Suprapubic skin (tissue), 4 donors: ENCODE measurements around the gene SERPINA9. TPM values are rescaled to one million over a fixed set of nuclear protein-coding genes. Genes with fewer than 3 reads are reported as not detected.

Source experiments
- DNase-seq, 2 donors: peaks; one replicate each; pipeline ENCODE4 v3.0.0-alpha.2; 2019; ENCODE audit warnings: low spot score in 2 of 2
- H3K27ac ChIP-seq: fragments of 200-600 bp; sonication (generic); one replicate; pipeline ENCODE4 v1.5.1; 2019
- H3K27me3 ChIP-seq: fragments of 200-600 bp; sonication (generic); one replicate; pipeline ENCODE4 v1.5.1; 2019
- H3K36me3 ChIP-seq: fragments of 200-600 bp; sonication (generic); one replicate; pipeline ENCODE4 v1.5.1; 2019
- H3K4me1 ChIP-seq: fragments of 200-600 bp; sonication (generic); one replicate; pipeline ENCODE4 v1.5.1; 2019
- H3K4me3 ChIP-seq: fragments of 200-600 bp; sonication (generic); one replicate; pipeline ENCODE4 v1.5.1; 2019; ENCODE audit warnings: mild to moderate bottlenecking
- H3K9me3 ChIP-seq: fragments of 200-600 bp; sonication (generic); one replicate; pipeline ENCODE4 v1.5.1; 2019
- CTCF ChIP-seq, 2 donors: fragments of 200-600 bp in 1 of 2; fragments of 450-650 bp in 1 of 2; sonication (generic) in 1 of 2; IDR thresholded peaks; one replicate each; pipeline ENCODE4 v1.5.1; 2016 to 2019; ENCODE audit warnings: antibody characterized with exemption in 2 of 2, mild to moderate bottlenecking in 1 of 2, moderate library complexity in 1 of 2
- EP300 ChIP-seq: sonication (generic); formaldehyde crosslinking; IDR thresholded peaks from one replicate; pipeline ENCODE4 v1.6.1; 2017; ENCODE audit warnings: antibody characterized with exemption
- POLR2A ChIP-seq, 2 donors: fragments of 450-650 bp; IDR thresholded peaks; one replicate each; pipeline ENCODE4 v1.6.1; 2017; ENCODE audit warnings: antibody characterized with exemption in 2 of 2, mild to moderate bottlenecking in 2 of 2, moderate library complexity in 2 of 2
- POLR2AphosphoS5 ChIP-seq, 3 donors: sonication (generic); formaldehyde crosslinking; IDR thresholded peaks; one replicate each; pipeline ENCODE4 v1.6.1; 2017; ENCODE audit warnings: antibody characterized with exemption in 3 of 3
- WGBS: methylation state at CpG from one replicate; pipeline ENCODE4 v1.1.5; 2018; 5-methylcytosine and 5-hydroxymethylcytosine counted together
- total RNA-seq, 4 donors: library from RNA; depleted of rRNA; stranded (reverse); fragments of >200 nt; gene quantifications; one replicate each; pipeline ENCODE4 v1.1.0, GENCODE V29; 2016

The SERPINA9 gene
- total RNA-seq, 4 donors from 2014 or later: 1.8 to 11.0 (median 6.2) TPM

- 75% methylated on average over 3 of the region's 3 CpGs for WGBS
- Histone ChIP-seq H3K36me3 (no peaks in the 10 kb centered on the region), H3K9me3 (no peaks in the 10 kb centered on the region), H3K4me1 (peaks cover 14% of the 10 kb centered on the region), H3K27ac (no peak overlapping the region), H3K4me3 (no peak overlapping the region), H3K27me3 (no peaks in the 10 kb centered on the region)
- DNase-seq: no peak
- TF ChIP-seq POLR2A (IDR thresholded peaks at IDR 0.05) (no peak), CTCF (IDR thresholded peaks at IDR 0.05) (no peak), POLR2AphosphoS5 (IDR thresholded peaks at IDR 0.05) (no peak), EP300 (no peak)
Observed at GRCh38 chr14:94500264-94500663, 24.3 kb upstream of the SERPINA9 start.

DNA sequence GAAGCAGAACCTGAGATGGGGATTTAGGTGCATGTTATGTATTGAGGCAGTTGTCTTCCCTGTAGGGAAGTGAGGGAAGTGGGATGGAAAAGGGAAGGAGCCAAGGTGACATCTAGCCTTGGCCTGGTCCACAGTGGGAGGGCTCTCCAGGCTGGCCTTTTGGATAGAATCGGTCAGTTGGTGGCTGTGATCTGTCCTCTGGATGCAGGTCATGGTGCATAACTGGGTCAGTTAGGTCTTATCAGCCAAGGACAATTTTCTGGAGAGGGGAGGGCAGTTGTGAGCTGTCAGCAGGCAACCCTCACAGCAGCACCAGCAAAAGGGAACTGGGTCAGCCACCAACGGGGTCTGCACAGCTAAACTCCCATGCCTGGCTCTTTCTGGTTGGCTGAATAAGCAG is 23.7 kb upstream of the SERPINA9 start:
- Histone ChIP-seq H3K9me3 (no peaks in the 10 kb centered on the region), H3K27me3 (no peaks in the 10 kb centered on the region), H3K27ac (no peak overlapping the region), H3K36me3 (no peaks in the 10 kb centered on the region), H3K4me1 (peaks cover 14% of the 10 kb centered on the region), H3K4me3 (no peak overlapping the region)
- DNase-seq: peak in 1 of 2 donors; percentile 3
- 80% methylated on average over 1 of the region's 2 CpGs for WGBS
- no peak for TF ChIP-seq EP300
- no peak for TF ChIP-seq CTCF (IDR thresholded peaks at IDR 0.05)
- TF ChIP-seq POLR2A (IDR thresholded peaks at IDR 0.05): no peak
- TF ChIP-seq POLR2AphosphoS5 (IDR thresholded peaks at IDR 0.05): no peak

- WGBS: 85% methylated on average over 3 of the region's 3 CpGs
- no peak overlapping the region for H3K4me3 ChIP-seq
- TF ChIP-seq POLR2AphosphoS5 (IDR thresholded peaks at IDR 0.05) (no peak), EP300 (no peak), CTCF (IDR thresholded peaks at IDR 0.05) (no peak), POLR2A (IDR thresholded peaks at IDR 0.05) (no peak)
- no peak for DNase-seq
- H3K27me3 ChIP-seq: no peaks in the 10 kb centered on the region
- peaks cover 17% of the 10 kb centered on the region for H3K4me1 ChIP-seq
- no peaks in the 10 kb centered on the region for H3K36me3 ChIP-seq
- H3K9me3 ChIP-seq: no peaks in the 10 kb centered on the region
- H3K27ac ChIP-seq: no peak overlapping the region
Observed at GRCh38 chr14:94498215-94498614, 22.2 kb upstream of the SERPINA9 start.

GRCh38 chr14:94494085-94494484 is 18.1 kb upstream of the SERPINA9 start:
- Histone ChIP-seq H3K36me3 (no peaks in the 10 kb centered on the region), H3K4me3 (no peak overlapping the region), H3K27ac (no peak overlapping the region), H3K9me3 (no peaks in the 10 kb centered on the region), H3K4me1 (peaks cover 3% of the 10 kb centered on the region), H3K27me3 (no peaks in the 10 kb centered on the region)
- no peak for DNase-seq
- TF ChIP-seq CTCF (IDR thresholded peaks at IDR 0.05) (no peak), POLR2A (IDR thresholded peaks at IDR 0.05) (no peak), POLR2AphosphoS5 (IDR thresholded peaks at IDR 0.05) (no peak), EP300 (no peak)
- WGBS: 35% methylated on average over 4 of the region's 4 CpGs

- Histone ChIP-seq H3K27me3 (no peaks in the 10 kb centered on the region), H3K36me3 (no peaks in the 10 kb centered on the region), H3K27ac (no peak overlapping the region), H3K9me3 (no peaks in the 10 kb centered on the region), H3K4me1 (peaks cover 7% of the 10 kb centered on the region), H3K4me3 (no peak overlapping the region)
- DNase-seq: no peak
- WGBS: 66% methylated on average over 4 of the region's 4 CpGs
- TF ChIP-seq POLR2A (IDR thresholded peaks at IDR 0.05): no peak
Observed at GRCh38 chr14:94491511-94491910, 15.5 kb upstream of the SERPINA9 start.

- Histone ChIP-seq H3K36me3 (no peaks in the 10 kb centered on the region), H3K4me1 (peaks cover 13% of the 10 kb centered on the region), H3K27ac (no peak overlapping the region), H3K27me3 (no peaks in the 10 kb centered on the region), H3K9me3 (no peaks in the 10 kb centered on the region), H3K4me3 (no peak overlapping the region)
- DNase-seq: no peak
- TF ChIP-seq POLR2A (IDR thresholded peaks at IDR 0.05): no peak
- TF ChIP-seq POLR2AphosphoS5 (IDR thresholded peaks at IDR 0.05): no peak
- no peak for TF ChIP-seq CTCF (IDR thresholded peaks at IDR 0.05)
- no peak for TF ChIP-seq EP300
- WGBS: 63% methylated on average over 5 of the region's 11 CpGs
Observed at GRCh38 chr14:94489336-94489735, 13.3 kb upstream of the SERPINA9 start.
